Upper lobe of left lung (tissue), 4 donors: ENCODE data around the gene RGS19.

Source experiments
- POLR2A ChIP-seq, 4 donors: fragments of 450-650 bp; IDR thresholded peaks; one replicate each; pipeline ENCODE4 v1.5.1; 2016 to 2017; ENCODE audit warnings: antibody characterized with exemption in 4 of 4, mild to moderate bottlenecking in 2 of 4
- TF ChIP-seq, protein P1 (sequence below), 6 experiments: fragments of 450-650 bp in 4 of 6; fragments of 200-600 bp in 2 of 6; sonication (generic) in 2 of 6; IDR thresholded peaks; one replicate each; pipeline ENCODE4 v1.5.1; 2016 to 2019; ENCODE audit warnings: antibody characterized with exemption in 6 of 6

GRCh38 chr20:64074963-64075362 lies 4.4 kb downstream of the RGS19 start:
- TF ChIP-seq POLR2A (IDR thresholded peaks at IDR 0.05) = no peak
- TF ChIP-seq, protein P1, sequence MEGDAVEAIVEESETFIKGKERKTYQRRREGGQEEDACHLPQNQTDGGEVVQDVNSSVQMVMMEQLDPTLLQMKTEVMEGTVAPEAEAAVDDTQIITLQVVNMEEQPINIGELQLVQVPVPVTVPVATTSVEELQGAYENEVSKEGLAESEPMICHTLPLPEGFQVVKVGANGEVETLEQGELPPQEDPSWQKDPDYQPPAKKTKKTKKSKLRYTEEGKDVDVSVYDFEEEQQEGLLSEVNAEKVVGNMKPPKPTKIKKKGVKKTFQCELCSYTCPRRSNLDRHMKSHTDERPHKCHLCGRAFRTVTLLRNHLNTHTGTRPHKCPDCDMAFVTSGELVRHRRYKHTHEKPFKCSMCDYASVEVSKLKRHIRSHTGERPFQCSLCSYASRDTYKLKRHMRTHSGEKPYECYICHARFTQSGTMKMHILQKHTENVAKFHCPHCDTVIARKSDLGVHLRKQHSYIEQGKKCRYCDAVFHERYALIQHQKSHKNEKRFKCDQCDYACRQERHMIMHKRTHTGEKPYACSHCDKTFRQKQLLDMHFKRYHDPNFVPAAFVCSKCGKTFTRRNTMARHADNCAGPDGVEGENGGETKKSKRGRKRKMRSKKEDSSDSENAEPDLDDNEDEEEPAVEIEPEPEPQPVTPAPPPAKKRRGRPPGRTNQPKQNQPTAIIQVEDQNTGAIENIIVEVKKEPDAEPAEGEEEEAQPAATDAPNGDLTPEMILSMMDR (IDR thresholded peaks at IDR 0.05) = no peak
